Hepatocyte (in vitro differentiated cells): Measurements from ENCODE around the gene CROCC2.

Experiments used
- CTCF ChIP-seq: fragments of 200-600 bp; sonication (generic); IDR thresholded peaks from 2 replicates; pipeline ENCODE4 v1.5.1; 2016; ENCODE audit warnings: antibody characterized with exemption, mild to moderate bottlenecking; ENCODE audit not compliant: poor library complexity
- EZH2phosphoT487 ChIP-seq: fragments of 200-600 bp; sonication (generic); IDR thresholded peaks from one replicate; pipeline ENCODE4 v1.6.1; 2018; ENCODE audit warnings: antibody characterized with exemption, mild to moderate bottlenecking, low read depth, moderate library complexity; ENCODE audit not compliant: unreplicated experiment, severe bottlenecking

- TF ChIP-seq CTCF = no peak
- no peak for TF ChIP-seq EZH2phosphoT487
Observed at GRCh38 chr2:241010531-241011295, 104.6 kb downstream of the CROCC2 start.
